ENCODE results near the gene CASK.

Gene CASK

GRCh38 chrX:41491267-41492004 lies 431.9 kb downstream of the CASK start:
- no peak for DNase-seq

GRCh38 chrX:41490446-41490845 lies 432.9 kb downstream of the CASK start:
- DNase-seq: no peak

GRCh38 chrX:41482154-41482850 lies 441.1 kb downstream of the CASK start:
- DNase-seq: no peak

- no peak for DNase-seq
Measured at GRCh38 chrX:41481264-41482109, 441.9 kb downstream of the CASK start.

- no peak for DNase-seq
Measured at GRCh38 chrX:41480508-41481260, 442.7 kb downstream of the CASK start.

- no peak for DNase-seq
Measured at GRCh38 chrX:41478381-41478911, 444.9 kb downstream of the CASK start.

- no peak for DNase-seq
Measured at GRCh38 chrX:41475591-41476241, 447.6 kb downstream of the CASK start.

GRCh38 chrX:41475191-41475590 lies 448.2 kb downstream of the CASK start:
- DNase-seq: no peak

- DNase-seq: no peak
Measured at GRCh38 chrX:41474726-41475100, 448.6 kb downstream of the CASK start.

- no peak for DNase-seq
Measured at GRCh38 chrX:41473936-41474725, 449.2 kb downstream of the CASK start.

- DNase-seq: no peak
Measured at GRCh38 chrX:41472231-41472815, 451.0 kb downstream of the CASK start.

GRCh38 chrX:41471786-41472185 lies 451.6 kb downstream of the CASK start:
- DNase-seq: no peak

GRCh38 chrX:41470706-41471105 lies 452.6 kb downstream of the CASK start:
- no peak for DNase-seq

GRCh38 chrX:41468647-41469323 lies 454.6 kb downstream of the CASK start:
- DNase-seq: no peak

Data from NK-92 treated with Interleukin-12 subunit alpha and Interleukin-12 subunit beta, amount 100 ng/mL, for 24 hours (cell line).